Measurements from ENCODE around the gene FGR.

FGR gene

DNA sequence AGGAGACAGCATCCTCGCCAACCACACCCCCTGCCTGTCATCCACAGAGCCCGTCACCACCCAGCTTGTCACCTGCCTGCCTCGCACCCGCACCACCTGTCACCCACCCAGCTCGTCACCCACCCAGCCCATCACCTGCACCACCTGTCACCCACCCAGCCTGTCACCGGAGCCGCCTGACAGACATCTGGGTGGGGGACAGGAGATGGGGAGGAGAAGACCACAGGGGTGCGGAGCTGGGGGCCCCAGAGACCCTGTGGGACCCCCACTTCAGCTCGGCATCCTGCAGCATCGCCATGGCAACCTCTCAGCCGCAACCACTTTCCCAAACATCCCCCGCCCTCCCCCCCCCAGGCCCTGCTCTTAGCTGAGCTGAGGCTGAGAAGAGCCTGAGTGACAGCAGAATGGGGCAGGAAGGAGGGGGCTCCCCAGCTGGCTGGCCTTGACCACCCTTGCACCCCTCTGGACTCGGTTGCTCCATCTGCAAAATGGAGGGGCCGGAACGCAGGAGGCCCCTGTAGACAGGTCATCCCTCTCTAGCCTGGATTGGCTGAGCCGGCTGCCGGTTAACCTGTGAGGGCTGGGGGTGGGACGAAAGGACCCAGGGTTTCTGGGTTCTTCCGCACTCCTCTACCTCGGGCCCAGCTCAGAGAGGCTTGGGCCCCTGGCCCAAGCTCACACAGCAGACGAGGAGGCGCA, 42.6 kb downstream of the FGR start:
- Histone ChIP-seq H3K27me3 (ENCODE audit: insufficient read depth, low read length) (no peaks in the 10 kb centered on the region), H3K4me3 (ENCODE audit: low read depth, low read length) (no peak overlapping the region), H3K4me1 (ENCODE audit: control insufficient read depth, insufficient read depth, low read length, unreplicated experiment) (peaks cover 65% of the 10 kb centered on the region), H3K27ac (ENCODE audit: low read depth, low read length) (no peak overlapping the region), H3K36me3 (ENCODE audit: insufficient read depth, low read length) (no peaks in the 10 kb centered on the region), H2AFZ (ENCODE audit: low read length, unreplicated experiment) (no peak overlapping the region), H3K79me2 (ENCODE audit: control insufficient read depth, insufficient read depth, low read length, unreplicated experiment) (peaks cover 86% of the 10 kb centered on the region)

DNA sequence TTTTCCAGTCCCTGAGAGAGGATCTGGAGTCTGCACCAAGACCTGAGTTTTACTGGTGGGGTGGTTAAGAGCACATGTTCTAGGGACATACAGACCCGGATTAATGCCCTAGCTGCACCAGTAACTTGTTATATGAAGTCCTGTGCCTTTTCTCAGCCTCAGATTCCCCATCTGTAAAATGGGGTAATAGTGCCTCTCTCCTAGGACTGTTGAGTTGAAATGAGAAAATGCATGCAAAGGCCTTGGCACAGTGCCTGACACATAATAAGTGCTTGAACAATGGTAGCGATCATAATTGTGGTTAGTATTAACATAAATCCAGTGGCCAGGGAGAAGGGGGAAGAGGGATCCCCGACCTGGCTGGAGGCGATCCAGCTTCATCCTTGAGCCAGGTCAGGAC, 43.4 kb downstream of the FGR start:
- peaks cover 86% of the 10 kb centered on the region for H3K79me2 ChIP-seq (ENCODE audit: control insufficient read depth, insufficient read depth, low read length, unreplicated experiment)
- no peak overlapping the region for H3K4me3 ChIP-seq (ENCODE audit: low read depth, low read length)
- no peak overlapping the region for H2AFZ ChIP-seq (ENCODE audit: low read length, unreplicated experiment)
- peaks cover 63% of the 10 kb centered on the region for H3K4me1 ChIP-seq (ENCODE audit: control insufficient read depth, insufficient read depth, low read length, unreplicated experiment)
- H3K27ac ChIP-seq (ENCODE audit: low read depth, low read length), result peak overlapping the region; percentile 6; the same call in 1 of the 2 replicates
- H3K36me3 ChIP-seq (ENCODE audit: insufficient read depth, low read length), result no peaks in the 10 kb centered on the region
- no peaks in the 10 kb centered on the region for H3K27me3 ChIP-seq (ENCODE audit: insufficient read depth, low read length)

DNA sequence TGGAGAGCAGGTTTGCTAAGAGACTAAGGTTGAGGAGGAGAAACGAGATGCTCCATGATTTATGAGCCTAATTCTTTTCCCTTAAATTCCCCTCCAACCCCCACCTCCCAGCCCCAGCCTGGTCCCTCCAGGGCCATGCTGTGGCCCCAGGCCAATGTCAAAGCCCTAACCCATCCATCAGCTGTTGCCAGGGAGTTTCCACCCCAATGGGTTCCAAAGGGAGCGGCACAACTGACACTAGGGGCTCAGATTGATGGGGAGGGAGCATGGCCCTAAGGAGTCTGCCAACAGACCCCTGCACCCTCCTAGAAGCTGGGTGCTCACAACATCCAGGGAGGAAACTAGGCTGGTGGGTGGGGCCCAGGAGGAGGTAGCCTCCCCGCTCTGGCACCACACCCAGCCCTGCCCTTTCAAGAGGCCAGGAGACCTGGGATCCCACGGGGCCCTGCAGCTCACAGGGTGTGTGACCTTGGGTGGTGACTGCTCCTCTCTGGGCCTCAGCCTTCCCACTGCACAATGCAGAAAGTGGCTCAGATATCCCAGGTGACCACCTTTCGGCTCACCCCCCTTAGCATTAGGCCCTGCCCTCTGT, 44.0 kb downstream of the FGR start:
- Histone ChIP-seq H2AFZ (ENCODE audit: low read length, unreplicated experiment) (no peak overlapping the region), H3K4me3 (ENCODE audit: low read depth, low read length) (no peak overlapping the region), H3K27me3 (ENCODE audit: insufficient read depth, low read length) (no peaks in the 10 kb centered on the region), H3K4me1 (ENCODE audit: control insufficient read depth, insufficient read depth, low read length, unreplicated experiment) (peaks cover 57% of the 10 kb centered on the region), H3K79me2 (ENCODE audit: control insufficient read depth, insufficient read depth, low read length, unreplicated experiment) (peaks cover 86% of the 10 kb centered on the region), H3K36me3 (ENCODE audit: insufficient read depth, low read length) (no peaks in the 10 kb centered on the region), H3K27ac (ENCODE audit: low read depth, low read length) (peak overlapping the region; percentile 6; the same call in 1 of the 2 replicates)

DNA sequence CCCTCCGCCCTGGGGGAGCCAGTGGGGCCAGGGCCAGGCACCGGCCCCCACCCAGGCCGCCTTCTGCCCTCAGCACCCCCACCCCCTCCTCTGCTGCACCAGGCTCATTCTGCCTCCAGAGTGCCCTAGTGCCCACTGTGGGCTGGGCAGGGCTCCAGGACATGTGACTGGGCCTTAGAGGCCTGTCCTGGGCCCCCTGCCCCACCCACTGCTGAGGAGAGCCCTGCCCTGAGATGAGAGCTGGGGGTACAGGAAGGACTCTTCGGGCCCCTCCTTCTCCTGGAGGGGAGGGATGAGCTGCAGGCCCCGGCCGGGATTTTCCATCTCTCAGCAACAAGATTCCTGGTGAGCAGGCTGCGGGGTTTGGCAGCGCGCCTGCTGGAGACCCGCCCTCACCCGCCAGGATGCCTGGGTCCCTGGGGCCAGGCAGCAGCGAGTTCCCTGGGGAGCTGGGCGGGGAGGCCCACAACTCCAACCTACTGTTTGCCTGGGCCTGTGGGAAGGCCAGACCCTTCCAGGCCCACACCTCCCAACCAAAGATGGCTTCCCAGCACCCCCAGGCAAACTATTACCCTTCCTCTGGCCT, 45.1 kb downstream of the FGR start:
- H3K4me3 ChIP-seq (ENCODE audit: low read depth, low read length), result no peak overlapping the region
- H3K4me1 ChIP-seq (ENCODE audit: control insufficient read depth, insufficient read depth, low read length, unreplicated experiment), result peaks cover 46% of the 10 kb centered on the region
- no peaks in the 10 kb centered on the region for H3K27me3 ChIP-seq (ENCODE audit: insufficient read depth, low read length)
- H3K27ac ChIP-seq (ENCODE audit: low read depth, low read length), result peak overlapping the region; percentile 37; the same call in 1 of the 2 replicates
- H2AFZ ChIP-seq (ENCODE audit: low read length, unreplicated experiment), result no peak overlapping the region
- H3K36me3 ChIP-seq (ENCODE audit: insufficient read depth, low read length), result no peaks in the 10 kb centered on the region
- peaks cover 81% of the 10 kb centered on the region for H3K79me2 ChIP-seq (ENCODE audit: control insufficient read depth, insufficient read depth, low read length, unreplicated experiment)

DNA sequence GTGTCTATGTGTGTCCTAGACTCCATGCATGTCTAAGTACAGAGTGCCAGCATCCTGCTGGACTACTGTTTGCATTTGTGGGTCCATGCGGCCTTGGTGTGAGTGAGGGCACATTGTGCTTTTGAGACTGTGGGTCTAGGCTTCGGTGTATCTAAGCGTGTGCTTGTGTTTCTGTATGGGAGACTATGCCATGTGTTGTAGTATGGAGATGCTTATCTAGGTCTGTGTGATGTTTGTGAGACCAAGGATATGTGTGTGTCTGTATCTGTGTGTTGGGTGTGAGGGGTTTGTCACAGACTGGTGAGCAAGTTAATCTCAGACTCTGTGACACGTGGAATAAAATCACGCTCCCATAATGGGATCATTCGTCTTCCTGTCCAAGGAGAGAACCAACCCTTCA, 45.5 kb downstream of the FGR start:
- no peaks in the 10 kb centered on the region for H3K27me3 ChIP-seq (ENCODE audit: insufficient read depth, low read length)
- no peak overlapping the region for H3K4me3 ChIP-seq (ENCODE audit: low read depth, low read length)
- peak overlapping the region; percentile 37 for H3K27ac ChIP-seq (ENCODE audit: low read depth, low read length)
- no peaks in the 10 kb centered on the region for H3K36me3 ChIP-seq (ENCODE audit: insufficient read depth, low read length)
- peaks cover 41% of the 10 kb centered on the region for H3K4me1 ChIP-seq (ENCODE audit: control insufficient read depth, insufficient read depth, low read length, unreplicated experiment)
- no peak overlapping the region for H2AFZ ChIP-seq (ENCODE audit: low read length, unreplicated experiment)
- peaks cover 78% of the 10 kb centered on the region for H3K79me2 ChIP-seq (ENCODE audit: control insufficient read depth, insufficient read depth, low read length, unreplicated experiment)

DNA sequence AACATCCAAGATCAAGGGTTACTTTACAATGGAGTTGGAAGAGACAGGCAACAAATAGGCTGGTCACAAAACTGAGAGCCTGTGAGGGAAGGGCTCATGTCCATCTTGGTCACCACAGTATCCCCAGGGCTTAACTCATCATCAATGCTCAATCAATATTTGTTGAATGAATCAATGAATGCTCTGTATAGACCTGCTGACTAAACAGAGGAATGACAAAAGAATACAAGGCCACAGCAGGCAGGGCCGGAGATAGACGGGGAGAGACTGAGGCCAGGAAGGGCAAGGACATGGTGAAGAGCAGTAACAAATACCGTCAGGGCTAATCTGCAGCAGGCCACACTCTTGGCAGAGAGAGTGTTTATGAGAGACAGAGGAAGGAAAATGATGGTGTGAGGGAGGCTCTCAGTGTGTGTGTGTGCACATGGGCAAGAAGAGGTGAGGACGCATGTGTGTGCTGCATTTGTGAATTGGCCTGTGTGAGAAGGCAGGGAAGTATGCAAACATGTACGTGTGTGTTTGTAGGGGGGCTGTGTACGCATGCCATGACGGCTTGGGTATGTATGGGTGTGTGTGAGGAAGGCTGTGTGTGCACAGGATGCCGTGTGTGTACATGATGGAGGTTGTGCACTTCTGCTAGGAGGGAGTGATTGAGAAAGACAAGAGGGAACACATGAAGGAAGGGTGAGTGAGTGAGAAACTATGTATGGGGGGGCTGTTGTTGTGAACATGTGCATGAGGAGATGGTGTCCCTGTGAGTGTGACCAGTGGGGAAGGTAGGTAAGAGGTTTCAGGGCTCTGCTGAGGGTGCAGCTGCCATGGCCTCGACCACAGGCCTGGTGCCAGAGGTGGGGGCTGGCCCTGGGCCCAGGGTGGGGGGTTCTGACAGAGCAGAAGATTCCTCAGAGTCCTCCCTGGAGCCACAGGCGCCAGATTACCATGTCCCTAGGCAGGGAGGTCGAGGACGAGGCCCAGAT, 46.4 kb downstream of the FGR start:
- H3K4me1 ChIP-seq (ENCODE audit: control insufficient read depth, insufficient read depth, low read length, unreplicated experiment), result peaks cover 41% of the 10 kb centered on the region

DNA sequence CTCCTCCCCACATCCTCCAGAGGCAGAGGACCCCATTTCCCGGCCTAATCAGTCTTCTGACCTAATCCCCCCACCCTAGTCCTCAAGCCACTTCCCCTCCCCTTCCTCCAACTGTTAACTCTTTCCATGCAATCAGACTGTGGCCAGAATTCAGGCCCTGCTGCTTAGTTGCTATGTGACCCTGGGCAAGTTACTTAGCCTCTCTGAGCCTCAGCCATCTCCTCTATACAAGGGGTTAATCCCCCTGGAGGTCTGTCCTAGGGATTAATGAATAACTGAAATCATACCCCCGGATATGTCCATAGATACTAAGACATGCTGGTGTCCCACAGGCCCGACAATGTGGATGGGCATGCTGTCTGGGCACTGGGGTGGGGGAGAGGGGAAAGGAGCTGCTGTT, 49.3 kb downstream of the FGR start:
- Histone ChIP-seq H3K4me3 (ENCODE audit: low read depth, low read length) (no peak overlapping the region), H2AFZ (ENCODE audit: low read length, unreplicated experiment) (no peak overlapping the region), H3K36me3 (ENCODE audit: insufficient read depth, low read length) (no peaks in the 10 kb centered on the region), H3K27ac (ENCODE audit: low read depth, low read length) (no peak overlapping the region), H3K79me2 (ENCODE audit: control insufficient read depth, insufficient read depth, low read length, unreplicated experiment) (peaks cover 67% of the 10 kb centered on the region), H3K27me3 (ENCODE audit: insufficient read depth, low read length) (no peaks in the 10 kb centered on the region), H3K4me1 (ENCODE audit: control insufficient read depth, insufficient read depth, low read length, unreplicated experiment) (peaks cover 50% of the 10 kb centered on the region)

More for the DNA sequence above, 46.4 kb downstream of the FGR start:
- no peaks in the 10 kb centered on the region for H3K27me3 ChIP-seq (ENCODE audit: insufficient read depth, low read length)
- no peak overlapping the region for H2AFZ ChIP-seq (ENCODE audit: low read length, unreplicated experiment)
- peak overlapping the region; percentile 37; the same call in 1 of the 2 replicates for H3K27ac ChIP-seq (ENCODE audit: low read depth, low read length)
- no peak overlapping the region for H3K4me3 ChIP-seq (ENCODE audit: low read depth, low read length)
- no peaks in the 10 kb centered on the region for H3K36me3 ChIP-seq (ENCODE audit: insufficient read depth, low read length)
- peaks cover 69% of the 10 kb centered on the region for H3K79me2 ChIP-seq (ENCODE audit: control insufficient read depth, insufficient read depth, low read length, unreplicated experiment)

DNA sequence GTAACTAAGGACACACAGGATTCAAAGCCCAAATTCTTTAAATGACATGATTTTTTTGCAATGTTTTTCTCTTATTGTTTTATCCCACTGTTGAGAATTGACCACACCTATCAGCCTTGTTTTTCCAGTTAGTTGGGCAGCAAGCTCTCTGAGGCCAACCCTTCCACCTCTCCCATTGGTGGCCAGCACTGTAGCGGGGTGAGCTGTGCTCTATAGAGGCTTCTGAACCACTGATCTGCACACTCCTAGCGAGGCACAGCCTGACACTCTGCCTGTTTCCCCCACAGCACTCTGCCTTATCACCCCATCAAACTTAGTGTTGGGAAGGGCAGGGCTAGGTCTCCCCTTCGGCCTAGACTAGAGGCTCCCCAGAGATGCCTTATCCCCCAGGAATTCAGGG, 50.5 kb downstream of the FGR start:
- Histone ChIP-seq H3K4me3 (ENCODE audit: low read depth, low read length) (no peak overlapping the region), H3K79me2 (ENCODE audit: control insufficient read depth, insufficient read depth, low read length, unreplicated experiment) (peaks cover 76% of the 10 kb centered on the region), H3K27ac (ENCODE audit: low read depth, low read length) (no peak overlapping the region), H3K36me3 (ENCODE audit: insufficient read depth, low read length) (no peaks in the 10 kb centered on the region), H3K4me1 (ENCODE audit: control insufficient read depth, insufficient read depth, low read length, unreplicated experiment) (peaks cover 38% of the 10 kb centered on the region), H2AFZ (ENCODE audit: low read length, unreplicated experiment) (no peak overlapping the region), H3K27me3 (ENCODE audit: insufficient read depth, low read length) (no peaks in the 10 kb centered on the region)

DNA sequence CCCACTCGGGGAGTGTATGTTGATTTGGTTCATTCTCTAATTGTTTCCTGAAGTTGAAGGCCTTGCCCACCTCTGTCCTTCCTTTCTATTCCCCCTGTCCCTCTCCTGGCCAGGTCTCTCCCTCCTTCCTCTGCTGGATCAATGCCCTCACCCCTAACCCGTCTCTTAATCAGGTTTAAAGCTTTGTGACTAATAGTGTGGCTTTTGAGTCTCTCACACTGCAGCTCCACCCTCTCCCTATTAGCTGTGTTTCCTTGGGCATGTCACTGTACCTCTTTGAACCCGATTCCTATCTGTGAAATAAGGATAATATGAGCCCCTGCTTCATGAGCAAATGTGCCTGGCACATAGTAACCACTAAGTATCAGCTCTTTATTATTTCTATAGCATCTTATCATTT, 51.5 kb downstream of the FGR start:
- H3K4me1 ChIP-seq (ENCODE audit: control insufficient read depth, insufficient read depth, low read length, unreplicated experiment), result peaks cover 28% of the 10 kb centered on the region
- no peak overlapping the region for H3K4me3 ChIP-seq (ENCODE audit: low read depth, low read length)
- H3K36me3 ChIP-seq (ENCODE audit: insufficient read depth, low read length), result no peaks in the 10 kb centered on the region
- peaks cover 71% of the 10 kb centered on the region for H3K79me2 ChIP-seq (ENCODE audit: control insufficient read depth, insufficient read depth, low read length, unreplicated experiment)
- no peak overlapping the region for H2AFZ ChIP-seq (ENCODE audit: low read length, unreplicated experiment)
- H3K27ac ChIP-seq (ENCODE audit: low read depth, low read length), result no peak overlapping the region
- H3K27me3 ChIP-seq (ENCODE audit: insufficient read depth, low read length), result no peaks in the 10 kb centered on the region

DNA sequence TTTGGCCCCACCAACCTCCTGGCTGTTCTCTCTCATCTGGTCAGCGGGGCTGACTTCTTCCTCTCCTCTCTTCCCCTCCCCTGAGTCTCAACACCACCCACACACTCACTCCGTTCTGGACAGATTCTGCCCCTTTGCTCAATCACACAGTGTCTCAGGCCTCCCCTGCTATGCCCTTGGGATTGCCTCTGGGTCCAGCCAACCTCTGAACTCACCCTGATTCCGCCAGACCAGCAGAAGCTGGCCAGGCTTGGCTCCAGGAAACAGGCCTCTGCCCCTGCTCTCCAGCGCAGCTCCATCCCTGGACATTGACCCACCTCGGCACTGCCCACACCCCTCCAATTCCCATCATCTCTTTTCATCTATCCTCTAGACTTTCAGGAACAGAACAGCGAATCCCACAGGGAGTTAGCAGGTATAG, 53.2 kb downstream of the FGR start:
- Histone ChIP-seq H2AFZ (ENCODE audit: low read length, unreplicated experiment) (no peak overlapping the region), H3K27me3 (ENCODE audit: insufficient read depth, low read length) (no peaks in the 10 kb centered on the region), H3K27ac (ENCODE audit: low read depth, low read length) (peak overlapping the region; percentile 59), H3K4me1 (ENCODE audit: control insufficient read depth, insufficient read depth, low read length, unreplicated experiment) (peaks cover 37% of the 10 kb centered on the region), H3K36me3 (ENCODE audit: insufficient read depth, low read length) (no peaks in the 10 kb centered on the region), H3K79me2 (ENCODE audit: control insufficient read depth, insufficient read depth, low read length, unreplicated experiment) (peaks cover 65% of the 10 kb centered on the region), H3K4me3 (ENCODE audit: low read depth, low read length) (0 out of 2 replicates have a peak overlapping the region, but pooled peaks have one; percentile 18)
